Measurements from ENCODE around the gene NAV3.

Gene NAV3

GRCh38 chr12:77847680-77848431 lies 17.2 kb downstream of the NAV3 start:
- DNase-seq, result no peak

- DNase-seq, result no peak
These were observed 19.4 kb downstream of the NAV3 start for GRCh38 chr12:77850129-77850528.

GRCh38 chr12:77850698-77851097 lies 20.0 kb downstream of the NAV3 start:
- no peak for DNase-seq

- DNase-seq, result no peak
These were observed 24.9 kb downstream of the NAV3 start for GRCh38 chr12:77855548-77855947.

GRCh38 chr12:77861317-77861716 lies 30.6 kb downstream of the NAV3 start:
- DNase-seq, result no peak

GRCh38 chr12:77865178-77865577 lies 34.5 kb downstream of the NAV3 start:
- DNase-seq, result no peak

GRCh38 chr12:77878901-77879300 lies 48.2 kb downstream of the NAV3 start:
- no peak for DNase-seq

- no peak for DNase-seq
These were observed 52.0 kb downstream of the NAV3 start for GRCh38 chr12:77882709-77883108.

GRCh38 chr12:77888611-77889010 lies 57.9 kb downstream of the NAV3 start:
- no peak for DNase-seq

- no peak for DNase-seq
These were observed 60.9 kb downstream of the NAV3 start for GRCh38 chr12:77891518-77892147.

- DNase-seq, result no peak
These were observed 63.2 kb downstream of the NAV3 start for GRCh38 chr12:77893918-77894317.

GRCh38 chr12:77894556-77894955 lies 63.9 kb downstream of the NAV3 start:
- no peak for DNase-seq

GRCh38 chr12:77895699-77896098 lies 65.0 kb downstream of the NAV3 start:
- DNase-seq, result no peak

GRCh38 chr12:77907936-77908335 lies 77.2 kb downstream of the NAV3 start:
- DNase-seq, result no peak

- DNase-seq, result no peak
These were observed 83.4 kb downstream of the NAV3 start for GRCh38 chr12:77914081-77914488.

- no peak for DNase-seq
These were observed 84.4 kb downstream of the NAV3 start for GRCh38 chr12:77915071-77915600.

- no peak for DNase-seq
These were observed 85.6 kb downstream of the NAV3 start for GRCh38 chr12:77916276-77916675.

GRCh38 chr12:77918046-77918445 lies 87.4 kb downstream of the NAV3 start:
- DNase-seq, result no peak

GRCh38 chr12:77919450-77919849 lies 88.8 kb downstream of the NAV3 start:
- no peak for DNase-seq

GRCh38 chr12:77923882-77924281 lies 93.2 kb downstream of the NAV3 start:
- DNase-seq, result no peak

- no peak for DNase-seq
These were observed 94.0 kb downstream of the NAV3 start for GRCh38 chr12:77924703-77925102.

- no peak for DNase-seq
These were observed 94.9 kb downstream of the NAV3 start for GRCh38 chr12:77925536-77926108.

- no peak for DNase-seq
These were observed 97.4 kb downstream of the NAV3 start for GRCh38 chr12:77928078-77928477.

GRCh38 chr12:77932216-77932615 lies 101.5 kb downstream of the NAV3 start:
- no peak for DNase-seq
